Measurements from ENCODE around the gene C1QTNF7.

Gene C1QTNF7, protein sequence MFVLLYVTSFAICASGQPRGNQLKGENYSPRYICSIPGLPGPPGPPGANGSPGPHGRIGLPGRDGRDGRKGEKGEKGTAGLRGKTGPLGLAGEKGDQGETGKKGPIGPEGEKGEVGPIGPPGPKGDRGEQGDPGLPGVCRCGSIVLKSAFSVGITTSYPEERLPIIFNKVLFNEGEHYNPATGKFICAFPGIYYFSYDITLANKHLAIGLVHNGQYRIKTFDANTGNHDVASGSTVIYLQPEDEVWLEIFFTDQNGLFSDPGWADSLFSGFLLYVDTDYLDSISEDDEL

DNA sequence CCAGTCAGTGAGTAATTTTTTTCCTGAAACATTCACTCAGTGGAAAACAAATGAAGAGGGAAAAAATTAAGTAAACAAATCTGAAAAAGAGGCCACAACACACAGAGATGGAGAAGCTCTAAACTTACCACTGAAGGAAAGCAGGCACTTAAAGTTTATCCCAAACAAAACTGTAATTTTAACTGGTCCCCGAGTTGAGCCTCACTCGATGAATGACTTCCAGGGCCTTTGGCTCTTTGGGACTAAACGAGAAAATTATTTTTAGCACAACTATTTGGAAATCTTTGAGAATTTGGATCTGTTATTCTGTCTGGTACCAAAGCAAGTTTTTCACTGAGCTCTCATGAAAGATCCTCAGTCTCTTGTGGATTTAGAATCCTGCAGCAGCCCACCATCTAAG is at the start of gene C1QTNF7:
Gene C1QTNF7, plus strand, starts transcription at position 333 of the 400 bp plus-strand sequence. CDS start 7,711 bp downstream, outside the sequence.
- no peak for DNase-seq

DNA sequence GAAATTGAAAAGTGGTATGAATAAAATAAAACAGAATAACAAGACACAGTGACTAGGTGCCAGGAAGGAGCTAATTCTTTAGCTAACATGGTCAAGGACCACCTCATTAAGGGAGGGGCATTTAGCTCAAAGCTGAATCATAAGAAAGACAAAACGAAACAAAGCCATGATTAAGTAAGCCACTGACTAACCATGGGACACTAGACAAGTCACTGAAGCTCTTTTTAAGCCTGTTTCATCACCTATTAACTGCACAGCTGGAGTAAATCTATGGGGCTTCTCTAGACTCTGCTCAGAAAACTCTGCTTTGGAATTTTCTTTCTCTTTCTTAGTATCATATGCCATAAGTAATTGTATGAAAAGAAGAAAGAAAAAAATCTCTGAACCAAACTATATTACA is 49.8 kb upstream of the C1QTNF7 start:
- peak; percentile 88 for DNase-seq

DNA sequence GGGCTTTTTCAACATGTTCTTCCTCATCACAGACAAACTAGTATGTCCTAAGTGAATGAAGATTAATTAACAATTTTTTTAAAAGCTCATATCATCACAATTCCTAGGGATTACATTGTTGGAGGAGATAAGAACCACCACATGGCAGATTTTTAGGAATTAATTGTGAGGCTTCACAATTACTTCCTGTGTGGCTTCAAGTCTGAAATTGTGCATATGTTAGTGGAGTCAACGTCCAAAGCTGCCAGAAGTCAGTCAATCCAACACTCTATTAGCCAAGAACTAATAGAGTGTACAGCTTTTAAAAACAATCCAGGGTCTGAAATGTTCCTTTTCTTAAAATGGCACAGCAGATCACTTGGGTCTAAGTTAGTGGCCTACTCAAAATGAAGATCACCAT is 49.3 kb upstream of the C1QTNF7 start:
- DNase-seq, result no peak

DNA sequence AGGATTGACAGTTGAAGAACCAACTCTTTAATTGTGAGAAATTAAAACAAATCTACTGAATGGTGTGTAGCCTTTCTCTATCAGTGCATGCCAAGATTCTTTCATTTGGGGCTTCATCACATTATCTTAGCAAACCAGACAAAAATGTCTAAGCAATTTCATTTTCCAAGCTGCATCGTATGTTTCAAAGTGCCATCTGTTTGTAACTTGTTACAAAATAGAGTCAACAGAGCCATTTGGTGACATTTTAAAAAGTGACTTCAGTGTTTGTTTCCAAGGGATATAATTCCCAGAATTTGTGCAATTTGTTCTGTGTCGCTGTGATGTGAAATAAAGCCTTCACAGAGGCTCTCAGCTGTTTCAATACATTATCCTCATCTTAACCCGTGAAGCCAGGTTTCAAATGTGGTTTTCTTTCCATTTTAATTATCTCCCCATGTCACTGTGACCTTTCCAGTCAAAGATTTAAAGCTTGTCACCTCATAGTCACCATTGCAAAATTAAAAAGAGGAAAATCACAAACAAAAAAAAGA is 46.0 kb upstream of the C1QTNF7 start:
- DNase-seq, result no peak

DNA sequence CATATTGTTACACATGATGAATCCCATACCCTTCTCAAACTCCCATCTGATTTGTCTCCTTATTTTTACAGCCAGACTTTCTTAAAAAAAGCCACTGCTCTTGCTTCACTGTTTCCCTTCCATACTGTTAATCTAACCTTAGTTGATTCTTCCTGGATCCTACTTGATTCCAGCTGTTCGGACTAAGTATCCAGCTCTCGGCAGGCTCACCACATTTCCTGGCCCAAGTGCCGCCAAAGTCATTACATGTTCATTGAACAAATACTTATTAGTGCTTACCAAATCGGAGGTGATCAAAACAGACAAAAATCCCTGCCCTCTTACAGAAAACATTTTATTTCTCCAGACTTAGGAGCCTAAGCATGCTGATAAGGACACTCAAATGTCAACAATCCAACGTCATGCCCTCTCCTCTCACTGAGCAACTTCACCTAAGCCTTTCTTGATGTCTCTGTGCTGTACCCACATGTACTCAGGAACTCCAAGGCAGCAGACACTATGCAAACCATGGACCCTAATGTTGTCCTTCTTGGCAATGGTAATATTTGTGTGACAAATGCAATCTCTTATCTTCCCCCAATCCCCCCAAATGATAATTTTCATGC is 45.1 kb upstream of the C1QTNF7 start:
- no peak for DNase-seq

DNA sequence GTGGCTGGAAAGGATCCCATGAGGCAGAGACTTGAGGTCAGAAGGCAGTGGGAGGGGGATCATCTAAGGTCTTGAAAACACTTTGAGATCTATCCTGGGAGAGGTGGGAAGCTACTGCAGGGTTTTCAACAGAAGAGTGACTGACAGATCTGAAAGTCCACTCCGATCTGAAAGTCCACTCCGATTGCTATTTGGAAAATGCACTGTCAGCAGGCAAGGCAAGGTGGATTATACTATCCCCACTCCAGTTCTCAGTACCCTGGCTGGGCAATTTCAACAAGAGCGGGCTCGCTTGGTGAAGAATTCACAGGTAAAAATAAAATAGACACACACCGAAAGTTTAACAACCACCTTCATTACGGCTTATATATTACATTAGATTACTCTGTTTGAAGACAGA is 42.3 kb upstream of the C1QTNF7 start:
- DNase-seq, result no peak

DNA sequence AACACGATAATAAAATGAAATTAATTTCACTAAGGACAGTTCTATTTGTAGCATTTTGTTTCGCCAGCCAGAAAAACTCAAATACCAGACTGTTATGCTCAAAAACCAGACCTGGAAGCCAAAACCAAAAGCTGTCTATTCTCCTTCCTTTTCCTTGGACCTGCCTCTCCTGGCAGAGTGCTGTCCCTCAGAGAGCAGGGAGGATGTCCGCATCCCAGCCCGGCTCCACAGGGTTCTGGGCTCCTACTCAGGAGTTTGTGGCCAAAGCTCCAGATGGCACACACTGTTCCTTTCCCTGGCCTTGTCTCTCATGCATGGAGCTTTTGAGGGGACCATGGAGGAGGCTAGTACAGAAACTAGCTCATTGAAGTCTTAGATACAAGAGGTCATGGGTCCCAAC is 41.9 kb upstream of the C1QTNF7 start:
- DNase-seq, result no peak

DNA sequence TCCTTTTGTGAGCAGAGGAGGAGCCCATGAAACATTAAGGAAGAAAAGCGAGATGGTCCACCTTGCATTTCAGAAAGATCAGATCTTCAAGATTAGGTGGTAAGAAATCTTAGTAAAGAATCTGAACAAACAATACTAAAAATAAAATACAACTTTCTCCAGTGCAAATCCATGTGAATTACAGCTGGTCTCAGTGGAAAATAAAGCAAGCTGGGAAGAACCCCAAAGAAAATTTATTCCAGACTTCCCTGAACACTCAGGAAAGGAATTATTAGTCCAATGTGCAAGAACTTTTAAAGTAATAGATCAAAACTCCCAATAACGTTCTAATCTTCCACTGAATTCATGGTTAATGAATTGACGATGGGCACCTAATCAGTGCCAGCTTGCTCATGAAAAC is 37.3 kb upstream of the C1QTNF7 start:
- no peak for DNase-seq

DNA sequence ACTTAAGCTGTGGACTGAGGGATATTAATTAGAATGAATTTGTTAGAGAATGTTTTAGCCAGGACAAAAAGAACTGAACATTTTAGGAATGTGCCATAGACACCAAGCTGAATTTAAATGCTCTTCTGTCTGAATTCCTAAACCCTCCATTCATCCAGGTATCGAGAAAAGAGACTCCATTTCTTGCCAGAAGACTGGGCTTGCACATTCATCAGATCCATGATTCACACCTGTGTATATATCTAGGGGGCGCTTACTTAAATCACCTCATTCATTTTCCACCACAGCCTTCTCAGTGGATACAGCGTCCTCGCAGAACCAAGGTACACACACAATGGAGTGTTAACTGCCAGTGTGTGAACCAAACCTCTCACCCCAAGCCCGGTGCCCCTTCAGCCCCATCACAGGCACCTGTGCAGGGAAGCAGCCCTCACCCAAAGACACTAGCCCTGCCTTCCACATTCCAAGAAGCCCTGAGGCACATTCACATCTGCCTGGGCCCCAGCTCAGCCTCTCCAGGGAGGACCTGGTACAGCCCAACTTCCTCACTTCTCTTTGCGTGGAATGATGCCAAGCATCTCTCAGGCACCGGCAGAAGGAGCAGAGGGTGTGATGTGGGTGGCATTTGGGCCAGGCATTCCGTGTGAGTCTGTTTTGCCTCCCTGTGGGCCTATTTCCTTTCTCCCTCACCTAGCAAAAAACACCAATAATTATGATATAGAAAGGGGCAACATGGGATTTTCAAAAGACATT is 35.6 kb upstream of the C1QTNF7 start:
- no peak for DNase-seq

DNA sequence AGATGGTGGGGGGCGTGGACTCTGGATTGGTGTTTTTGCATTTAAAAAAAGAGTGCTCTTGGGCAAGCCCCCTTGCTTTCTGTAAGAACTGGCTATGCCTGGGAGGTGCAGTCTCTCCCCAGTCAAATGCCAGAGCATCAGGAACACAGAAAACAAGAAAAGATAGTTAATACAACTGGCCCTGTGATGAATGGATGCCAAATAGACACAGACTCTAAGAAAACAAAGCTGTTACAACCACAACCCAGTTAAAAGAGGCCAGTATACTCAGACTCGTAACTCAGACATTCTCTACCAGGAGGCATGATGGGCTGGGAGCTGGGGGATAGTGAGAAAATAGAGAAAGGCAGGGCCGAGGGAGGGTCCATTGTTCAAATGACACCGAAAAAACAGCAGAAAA is 32.5 kb upstream of the C1QTNF7 start:
- DNase-seq, result no peak

DNA sequence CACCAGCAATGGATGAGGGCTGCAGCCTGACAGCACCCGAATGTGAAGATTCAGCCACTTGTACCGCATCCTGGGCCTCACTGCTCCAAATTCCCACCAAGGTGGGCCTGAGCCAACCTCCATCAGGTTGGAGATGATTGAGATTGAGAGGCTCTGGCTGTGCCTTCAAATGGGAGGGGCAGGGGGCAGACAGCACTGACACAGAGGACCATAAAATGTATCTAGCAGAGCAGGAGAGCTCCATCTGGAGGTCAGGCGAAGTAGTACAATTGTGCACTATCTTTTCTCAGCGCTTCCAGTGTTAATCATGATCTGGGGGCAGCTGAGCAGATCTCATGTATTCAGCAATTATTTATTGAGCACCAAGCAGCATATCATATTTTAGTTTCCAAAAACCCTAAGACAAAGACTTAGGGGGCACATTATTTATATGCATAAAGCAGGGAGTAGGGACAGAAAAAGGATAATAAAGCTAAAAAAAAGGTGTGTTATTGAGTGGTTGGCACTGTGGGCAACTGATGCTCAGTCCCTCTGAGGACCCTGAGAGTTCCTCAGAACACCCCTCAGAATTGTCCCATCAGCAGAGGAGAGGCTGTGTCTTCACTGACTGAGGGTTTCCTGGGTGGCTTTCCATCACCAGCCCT is 31.6 kb upstream of the C1QTNF7 start:
- peak; percentile 53 for DNase-seq

DNA sequence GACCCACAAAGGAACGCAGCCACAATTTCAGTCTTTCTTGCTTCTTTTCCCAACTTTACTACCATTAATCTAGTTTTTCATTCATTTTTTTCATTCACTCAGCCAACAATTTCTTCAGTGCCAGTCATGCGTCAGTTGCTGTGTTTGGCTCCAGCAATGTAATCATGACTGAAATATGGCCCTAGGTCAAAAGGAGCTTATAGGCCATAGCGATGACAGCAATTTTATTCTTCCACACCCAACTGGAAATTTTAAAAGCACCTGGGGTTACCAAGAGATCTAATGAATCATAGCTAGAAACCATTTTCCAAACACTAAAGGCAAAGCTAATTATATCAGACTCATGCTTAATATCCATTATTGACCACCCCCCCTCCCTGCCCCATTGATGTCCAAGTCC is 29.8 kb upstream of the C1QTNF7 start:
- DNase-seq, result no peak

DNA sequence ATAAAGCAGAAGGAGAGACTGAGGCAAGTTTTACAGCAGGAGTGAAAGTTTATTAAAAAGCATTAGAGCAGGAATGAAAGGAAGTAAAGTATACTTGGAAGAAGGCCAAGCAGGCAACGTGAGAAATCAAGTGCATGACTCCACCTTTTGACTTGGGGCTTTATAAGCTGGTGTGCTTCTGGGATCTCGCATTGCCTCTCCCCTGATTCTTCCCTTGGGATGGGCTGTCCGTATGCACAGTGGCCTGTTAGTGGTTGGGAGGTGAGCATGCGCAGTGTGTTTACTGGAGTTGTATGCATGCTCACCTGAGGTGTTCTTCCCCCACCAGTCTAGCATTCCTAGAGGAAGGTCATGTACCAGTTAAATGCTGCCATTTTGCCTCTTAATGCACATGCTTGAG is 29.1 kb upstream of the C1QTNF7 start:
- no peak for DNase-seq

DNA sequence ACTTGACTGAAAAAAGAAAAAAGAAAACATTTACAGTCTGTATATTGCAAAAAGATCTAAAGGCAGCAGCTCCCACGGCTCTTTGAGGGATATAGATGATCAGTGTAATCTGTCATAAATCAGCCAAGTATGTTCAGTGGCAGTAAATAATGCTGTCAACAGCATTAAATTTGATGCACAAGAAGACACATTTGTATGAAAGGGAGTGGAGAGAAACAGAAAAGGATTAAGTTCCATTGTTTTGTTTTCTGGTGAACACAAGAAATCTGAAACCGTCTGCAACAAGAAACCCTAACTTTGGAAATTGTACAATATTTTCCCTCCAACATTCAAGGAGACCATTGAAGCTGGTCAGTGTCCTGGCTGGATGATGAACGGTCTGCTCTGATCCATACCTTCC is 27.6 kb upstream of the C1QTNF7 start:
- DNase-seq, result no peak

DNA sequence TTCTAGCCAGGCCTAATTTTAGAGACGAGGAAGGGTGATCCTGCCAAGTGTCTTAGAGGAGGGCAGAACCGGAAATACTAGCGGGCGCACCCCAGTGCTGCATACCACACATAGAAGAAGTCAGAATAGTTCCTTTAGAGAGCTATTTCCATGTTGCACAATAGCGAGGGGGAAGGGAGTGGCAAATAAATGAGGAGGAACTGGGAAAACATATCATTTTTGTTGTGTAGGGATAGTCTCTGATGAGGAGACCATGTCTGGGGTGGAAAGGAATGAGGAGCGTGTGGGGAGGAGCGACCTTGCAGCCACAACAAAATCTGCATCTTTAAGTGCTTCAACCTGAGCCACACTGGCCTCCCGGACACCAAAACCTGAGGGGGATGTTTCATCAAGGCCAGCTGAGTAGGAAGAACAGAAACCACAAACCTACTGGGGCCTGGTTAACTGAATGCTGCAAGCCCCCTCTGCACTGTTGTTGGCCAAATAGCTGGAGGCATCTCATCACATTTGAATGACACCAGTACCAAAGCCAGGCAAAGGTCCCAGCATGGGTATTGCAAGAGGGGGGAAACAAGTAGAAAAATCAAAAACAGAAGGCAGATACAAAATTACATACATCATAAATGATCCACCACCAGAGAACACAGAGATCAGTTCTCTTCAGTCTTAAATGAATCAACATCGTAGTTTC is 26.7 kb upstream of the C1QTNF7 start:
- DNase-seq, result peak; percentile 69

DNA sequence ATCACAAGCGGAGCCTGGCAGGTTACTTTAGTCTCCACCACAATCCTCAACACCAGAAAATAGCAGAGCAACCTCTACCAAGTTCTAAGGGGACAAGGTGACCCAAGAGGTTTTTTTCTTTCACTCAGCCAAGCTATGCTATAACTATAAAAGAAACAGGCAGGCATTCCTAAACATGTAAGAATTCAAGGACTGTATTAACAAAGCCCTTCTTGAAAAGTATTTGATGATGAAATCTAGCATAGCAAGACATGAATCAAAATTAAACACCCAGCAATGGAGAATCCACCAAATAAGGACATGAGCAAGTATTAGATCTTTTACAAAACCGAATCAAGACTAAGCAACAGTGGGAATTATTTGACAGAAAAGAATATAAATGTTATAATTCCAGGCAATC is 25.7 kb upstream of the C1QTNF7 start:
- no peak for DNase-seq

DNA sequence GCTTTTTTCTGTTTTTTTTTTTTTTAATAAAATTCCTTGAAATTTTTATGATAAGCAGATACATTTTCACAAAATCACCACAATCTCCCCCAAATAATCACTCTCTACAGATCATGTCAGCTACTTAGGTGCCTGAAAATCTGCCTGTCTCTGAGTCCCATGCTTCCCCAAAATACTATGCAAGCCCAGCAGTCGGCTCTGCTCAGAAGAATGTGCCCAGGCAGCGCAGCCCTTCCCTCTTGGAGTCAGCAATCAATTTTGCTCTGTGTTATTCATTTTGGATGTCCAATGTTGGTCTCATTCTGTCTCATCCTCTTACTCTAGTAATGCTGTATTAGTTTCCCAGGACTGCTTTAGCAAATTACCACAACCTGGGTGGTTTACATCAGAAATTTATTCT is 24.9 kb upstream of the C1QTNF7 start:
- DNase-seq, result no peak

DNA sequence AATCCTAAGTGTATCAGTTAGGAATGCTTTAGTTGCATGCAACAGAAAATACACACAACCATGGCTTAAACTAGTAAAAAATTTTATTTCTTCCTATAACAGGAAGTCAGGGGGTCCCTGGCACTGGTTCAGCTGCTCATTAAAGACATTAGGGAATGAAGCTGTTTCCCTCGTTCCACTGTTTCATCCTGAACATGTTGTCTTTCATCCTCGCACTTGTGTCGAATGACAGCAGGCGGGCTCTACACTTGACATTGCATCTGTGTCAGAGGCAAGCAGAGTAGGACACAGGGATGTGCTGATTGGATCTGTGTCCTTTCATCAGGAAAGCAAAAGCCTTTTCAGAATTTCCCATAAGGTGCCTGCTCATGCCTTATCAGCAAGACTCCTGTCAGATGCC is 22.8 kb upstream of the C1QTNF7 start:
- DNase-seq, result no peak

DNA sequence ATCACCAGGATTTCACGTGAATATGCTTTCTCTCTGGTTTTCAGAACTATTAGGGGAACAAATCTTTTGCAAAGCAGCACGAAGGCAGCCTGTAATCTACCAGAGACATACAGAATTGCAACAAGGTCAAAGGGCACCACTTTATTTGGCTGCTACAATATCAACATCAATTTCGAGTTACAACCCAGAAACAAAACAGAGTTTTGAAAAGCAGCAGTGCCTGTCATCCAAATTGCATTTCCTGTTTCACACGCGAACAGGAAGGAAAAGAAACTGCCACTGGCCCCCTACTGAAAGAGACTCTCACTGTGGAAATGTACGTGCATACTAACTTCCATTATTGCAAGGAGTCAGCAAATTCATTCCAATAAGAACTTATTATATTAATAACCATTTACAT is 17.1 kb upstream of the C1QTNF7 start:
- DNase-seq, result peak; percentile 72

DNA sequence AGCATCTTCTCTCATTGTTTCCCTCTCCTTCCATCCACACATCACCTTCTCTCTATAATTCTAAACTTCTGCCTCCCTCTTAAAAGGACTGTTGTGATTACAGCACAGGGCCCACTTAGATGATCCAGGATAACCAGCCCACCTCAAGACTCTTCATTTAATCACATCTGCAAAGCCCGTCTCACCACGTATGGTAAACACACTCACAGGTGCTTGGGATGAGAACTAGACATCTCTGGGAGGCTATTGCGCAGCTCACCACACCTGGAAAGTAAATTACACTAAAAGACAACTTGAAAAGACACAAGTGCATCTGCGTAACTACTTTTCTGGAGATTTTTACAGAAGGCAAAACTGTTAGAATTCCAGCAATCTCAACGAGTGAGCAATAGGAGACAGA is 15.4 kb upstream of the C1QTNF7 start:
- DNase-seq, result no peak

DNA sequence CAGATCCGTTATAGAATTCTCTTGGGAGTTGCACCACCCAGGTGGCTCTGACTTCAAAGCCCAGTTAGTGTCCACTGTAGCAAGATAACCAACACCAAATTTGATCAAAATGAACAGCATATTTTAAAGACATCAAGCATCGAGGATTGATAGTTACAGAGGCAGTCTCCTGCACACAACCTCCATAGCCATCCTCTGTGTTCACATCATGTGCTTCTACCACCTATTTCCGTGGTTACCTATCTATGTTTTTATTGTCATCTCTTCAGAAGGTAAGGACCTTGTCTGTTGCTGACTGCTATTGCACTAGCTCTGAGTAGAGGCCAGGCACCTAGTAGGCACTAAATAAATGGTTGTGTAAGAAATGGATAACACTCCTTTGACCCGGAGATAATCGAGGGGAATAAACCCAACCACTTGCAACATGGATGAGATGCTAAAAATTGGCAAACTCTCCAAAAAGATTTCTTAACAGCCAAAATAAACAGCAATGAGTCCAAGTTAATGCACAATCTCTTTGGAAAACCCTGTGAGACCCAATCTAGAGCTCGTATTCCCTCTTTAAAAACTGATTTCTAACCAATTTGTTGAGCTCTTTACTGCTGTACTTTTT is 14.7 kb upstream of the C1QTNF7 start:
- DNase-seq, result no peak

DNA sequence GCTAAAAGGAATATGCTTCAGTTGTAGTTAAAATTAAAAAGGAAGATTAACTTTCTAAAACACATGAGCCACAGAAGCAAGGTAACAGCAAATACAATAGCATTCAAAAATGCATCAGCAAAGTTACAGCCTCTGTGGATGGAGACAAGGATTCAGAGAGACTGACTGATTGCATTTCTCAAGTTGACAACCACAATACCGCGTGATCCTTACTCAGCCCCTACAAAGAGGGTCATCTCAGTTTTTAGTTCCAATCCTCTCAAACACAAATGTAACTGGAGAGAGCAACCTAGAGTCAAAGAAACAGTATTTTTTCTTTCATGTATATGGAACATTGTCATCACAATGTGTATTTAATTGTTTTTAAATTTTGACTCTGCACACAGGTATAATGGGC is 14.2 kb upstream of the C1QTNF7 start:
- peak; percentile 64 for DNase-seq

Measured in inflammatory macrophage treated with lipopolysaccharide for 4 hours (primary cell).